NCI-H2081 treated with DMSO at 0.1 percent for 48 hours (cell line): ENCODE measurements around the gene MED15.

ENCODE experiments used
- DNase-seq: peaks from one replicate; lab custom pipeline; 2025; lab: John Stamatoyannopoulos, UW

Gene MED15

DNA sequence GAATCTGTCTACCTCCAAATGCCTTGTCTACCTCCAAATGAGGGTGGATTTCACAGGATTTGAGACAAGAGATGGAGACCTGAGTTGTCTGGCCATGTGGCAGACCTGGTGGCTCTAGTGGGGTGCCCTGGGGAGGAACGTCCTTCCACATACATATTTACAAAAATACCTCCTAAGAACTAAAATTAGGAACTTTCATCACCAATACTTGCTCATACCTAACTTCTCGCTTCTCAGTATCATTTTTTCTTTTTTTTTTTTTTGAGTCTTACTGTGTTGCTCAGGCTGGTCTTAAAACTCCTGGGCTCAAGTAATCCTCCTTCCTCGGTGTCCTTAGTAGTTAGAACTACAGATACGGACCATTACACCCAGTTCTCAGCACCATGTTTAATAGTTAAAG, 117.9 kb downstream of the MED15 start:
- no peak for DNase-seq

GRCh38 chr22:20626811-20627210, 119.4 kb downstream of the MED15 start:
- DNase-seq, result no peak

GRCh38 chr22:20627432-20627831, 120.0 kb downstream of the MED15 start:
- DNase-seq, result no peak

DNA sequence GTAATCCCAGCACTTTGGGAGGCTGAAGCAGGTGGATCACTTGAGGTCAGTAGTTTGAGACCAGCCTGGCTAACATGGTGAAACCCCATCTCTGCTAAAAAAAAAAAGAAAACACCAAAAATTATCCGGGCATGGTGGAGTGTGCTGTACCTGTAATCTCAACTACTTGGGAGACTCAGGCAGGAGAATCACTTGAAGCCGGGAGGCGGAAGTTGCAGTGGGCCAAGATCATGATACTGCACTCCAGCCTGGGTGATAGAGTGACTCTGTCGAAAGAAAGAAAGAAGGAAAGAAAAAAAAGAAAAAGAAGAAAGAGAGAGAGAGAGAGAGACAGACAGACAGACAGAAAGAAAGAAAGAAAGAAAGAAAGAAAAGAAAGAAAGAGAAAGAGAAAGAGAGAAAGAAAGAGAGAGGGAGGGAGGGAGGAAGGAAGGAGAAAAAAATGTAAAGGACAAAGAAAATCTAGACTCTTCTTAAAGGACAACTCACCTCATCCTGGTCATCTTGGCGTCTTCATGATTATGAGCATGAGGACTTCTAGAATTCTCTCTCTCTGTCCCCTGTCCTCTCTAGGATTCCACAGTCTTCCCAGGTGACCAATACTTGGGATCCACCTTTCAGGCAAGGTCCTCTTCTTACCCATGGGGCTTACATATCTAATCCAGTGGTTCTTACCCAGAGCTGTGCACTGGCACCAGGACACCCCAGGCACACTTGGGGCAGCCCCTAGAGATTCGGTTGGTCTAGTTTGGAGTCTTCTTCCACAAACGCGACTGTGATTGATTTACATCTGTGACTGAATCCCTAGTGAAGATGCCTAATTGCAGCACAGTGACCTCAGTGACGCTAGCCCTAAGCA, 120.9 kb downstream of the MED15 start:
- no peak for DNase-seq

DNA sequence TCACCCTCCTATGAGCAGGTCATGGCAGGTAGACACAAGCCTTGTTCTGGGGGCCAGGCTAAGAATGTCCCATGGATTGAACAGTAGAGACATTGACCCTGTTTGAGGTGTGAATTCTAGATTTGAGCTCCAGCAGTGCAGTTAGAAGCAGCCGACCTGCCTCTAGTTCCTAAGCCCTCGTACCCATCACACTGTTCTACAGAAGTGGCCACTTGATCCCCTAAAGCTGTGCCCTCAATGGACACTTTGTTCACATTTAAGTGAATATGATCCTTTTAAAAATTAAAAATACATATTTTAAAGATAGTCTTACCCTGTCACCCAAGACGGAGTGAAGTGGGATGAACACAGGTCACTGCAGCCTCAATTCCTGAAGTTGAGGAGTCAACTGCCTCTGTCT, 122.0 kb downstream of the MED15 start:
- DNase-seq, result no peak

GRCh38 chr22:20630873-20631617, 123.6 kb downstream of the MED15 start:
- no peak for DNase-seq

GRCh38 chr22:20632082-20632481, 124.7 kb downstream of the MED15 start:
- no peak for DNase-seq

GRCh38 chr22:20632518-20632917, 125.1 kb downstream of the MED15 start:
- DNase-seq, result no peak

DNA sequence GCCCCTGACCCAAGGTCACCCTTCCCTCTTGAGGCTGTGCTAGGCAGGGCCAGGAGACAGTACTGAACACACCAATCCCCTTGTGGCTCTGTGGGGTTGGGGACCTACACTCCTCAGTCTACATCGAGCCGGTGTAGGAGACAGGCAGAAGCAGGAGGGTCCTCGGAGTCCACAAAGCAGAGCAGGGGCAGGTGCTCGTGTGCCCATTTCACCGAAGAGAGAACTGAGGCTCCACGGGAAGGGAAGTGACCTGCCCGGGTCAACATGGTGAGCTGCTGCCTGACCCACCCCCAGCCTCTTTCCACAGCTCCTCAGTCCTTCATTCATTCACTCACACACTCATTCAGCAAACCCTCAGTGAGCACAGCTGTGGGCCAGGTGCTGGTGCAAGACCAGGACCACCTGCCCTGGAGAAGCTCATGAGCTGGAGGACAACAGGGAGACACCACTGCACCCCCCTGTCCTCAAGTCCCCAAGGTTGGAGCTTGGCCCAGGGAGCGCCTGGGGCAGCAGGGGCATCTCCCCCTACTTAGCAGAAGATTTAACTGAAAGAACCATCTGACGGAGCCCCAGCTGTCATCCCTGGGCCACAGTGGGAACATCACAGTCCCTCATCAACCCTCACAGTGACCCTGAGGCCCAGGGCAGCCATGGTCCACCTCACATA, 127.3 kb downstream of the MED15 start:
- DNase-seq, result no peak

- DNase-seq, result no peak
Observed at GRCh38 chr22:20635227-20635591, 127.8 kb downstream of the MED15 start.

GRCh38 chr22:20636075-20636812, 128.8 kb downstream of the MED15 start:
- DNase-seq, result no peak

GRCh38 chr22:20636945-20637344, 129.5 kb downstream of the MED15 start:
- no peak for DNase-seq
